Osteocyte (in vitro differentiated cells): ENCODE measurements around the gene HDGF. TPM values are rescaled to one million over a fixed set of nuclear protein-coding genes. Genes with fewer than 3 reads are reported as not detected.

Experiments used
- DNase-seq: peaks from one replicate; pipeline ENCODE4 v3.0.0; 2021; ENCODE audit warnings: mixed read lengths; ENCODE audit not compliant: unreplicated experiment; ENCODE audit errors: extremely low spot score
- H3K27ac Mint-ChIP-seq: one replicate; pipeline ENCODE4 v1.8.0; 2021; ENCODE audit warnings: mild to moderate bottlenecking, mixed read lengths; ENCODE audit not compliant: unreplicated experiment
- H3K27me3 Mint-ChIP-seq: one replicate; pipeline ENCODE4 v1.8.0; 2021; ENCODE audit warnings: mixed read lengths; ENCODE audit not compliant: unreplicated experiment
- H3K36me3 Mint-ChIP-seq: one replicate; pipeline ENCODE4 v1.8.0; 2021; ENCODE audit warnings: mixed read lengths; ENCODE audit not compliant: unreplicated experiment
- H3K4me1 Mint-ChIP-seq: one replicate; pipeline ENCODE4 v1.8.0; 2021; ENCODE audit warnings: mixed read lengths; ENCODE audit not compliant: unreplicated experiment
- H3K4me3 Mint-ChIP-seq: one replicate; pipeline ENCODE4 v1.8.0; 2021; ENCODE audit warnings: mild to moderate bottlenecking, moderate library complexity, mixed read lengths; ENCODE audit not compliant: unreplicated experiment
- H3K9me3 Mint-ChIP-seq: one replicate; pipeline ENCODE4 v1.8.0; 2021; ENCODE audit warnings: mixed read lengths; ENCODE audit not compliant: unreplicated experiment
- total RNA-seq: library from RNA; stranded (reverse); gene quantifications from 2 replicates; pipeline ENCODE4 v1.2.1, GENCODE V29; 2021
- TF ChIP-seq, protein P1 (sequence below): fragments of 200-600 bp; sonication (generic); IDR thresholded peaks from 2 replicates; pipeline ENCODE4 v1.5.0; 2021; ENCODE audit warnings: antibody characterized with exemption, mild to moderate bottlenecking, moderate library complexity

Gene HDGF
- total RNA-seq, 1 donor from 2014 or later, result 213 TPM

DNA sequence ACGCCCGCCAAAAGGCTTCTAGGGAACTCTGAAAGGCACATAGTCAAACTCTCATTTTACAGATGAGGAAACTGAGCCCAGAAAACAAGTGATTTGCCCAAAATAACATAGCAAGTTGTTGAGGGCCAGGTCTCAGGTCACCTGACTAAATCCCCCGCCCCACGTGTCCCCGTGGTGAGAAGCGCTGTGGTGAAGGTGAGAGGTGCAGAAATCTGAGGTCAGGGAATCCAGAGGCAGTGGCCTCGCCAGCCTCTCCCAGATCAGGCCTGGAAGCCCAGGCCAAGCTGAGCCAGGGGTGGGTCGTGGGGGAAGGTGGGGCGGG lies 5.1 kb downstream of the HDGF start:
- Mint-ChIP-seq H3K27ac (peak overlapping the region; percentile 100), H3K27me3 (no peaks in the 10 kb centered on the region), H3K4me3 (peak overlapping the region; percentile 88), H3K4me1 (peaks cover 60% of the 10 kb centered on the region), H3K9me3 (no peaks in the 10 kb centered on the region), H3K36me3 (peaks cover 16% of the 10 kb centered on the region)
- no peak for DNase-seq
- TF ChIP-seq, protein P1, sequence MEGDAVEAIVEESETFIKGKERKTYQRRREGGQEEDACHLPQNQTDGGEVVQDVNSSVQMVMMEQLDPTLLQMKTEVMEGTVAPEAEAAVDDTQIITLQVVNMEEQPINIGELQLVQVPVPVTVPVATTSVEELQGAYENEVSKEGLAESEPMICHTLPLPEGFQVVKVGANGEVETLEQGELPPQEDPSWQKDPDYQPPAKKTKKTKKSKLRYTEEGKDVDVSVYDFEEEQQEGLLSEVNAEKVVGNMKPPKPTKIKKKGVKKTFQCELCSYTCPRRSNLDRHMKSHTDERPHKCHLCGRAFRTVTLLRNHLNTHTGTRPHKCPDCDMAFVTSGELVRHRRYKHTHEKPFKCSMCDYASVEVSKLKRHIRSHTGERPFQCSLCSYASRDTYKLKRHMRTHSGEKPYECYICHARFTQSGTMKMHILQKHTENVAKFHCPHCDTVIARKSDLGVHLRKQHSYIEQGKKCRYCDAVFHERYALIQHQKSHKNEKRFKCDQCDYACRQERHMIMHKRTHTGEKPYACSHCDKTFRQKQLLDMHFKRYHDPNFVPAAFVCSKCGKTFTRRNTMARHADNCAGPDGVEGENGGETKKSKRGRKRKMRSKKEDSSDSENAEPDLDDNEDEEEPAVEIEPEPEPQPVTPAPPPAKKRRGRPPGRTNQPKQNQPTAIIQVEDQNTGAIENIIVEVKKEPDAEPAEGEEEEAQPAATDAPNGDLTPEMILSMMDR, result no peak

DNA sequence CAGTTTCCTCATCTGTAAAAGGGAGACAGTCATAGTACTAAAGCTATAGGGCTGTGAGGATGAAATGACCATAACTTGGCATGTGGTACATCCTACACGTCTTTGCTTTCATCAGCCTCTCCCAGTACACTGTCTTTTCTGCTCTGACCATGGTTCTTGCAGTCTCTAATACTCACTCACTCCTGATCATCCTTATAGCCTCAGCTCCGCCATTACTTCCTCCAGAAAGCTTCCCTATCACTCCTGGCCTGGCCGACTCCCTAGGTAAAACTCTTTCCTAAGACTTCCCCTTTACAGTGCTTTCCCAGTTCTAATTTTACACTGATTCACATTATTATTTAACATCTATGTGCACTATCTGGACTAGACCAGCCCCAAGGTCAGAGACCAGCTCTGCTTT lies 5.6 kb downstream of the HDGF start:
- no peaks in the 10 kb centered on the region for H3K27me3 Mint-ChIP-seq
- DNase-seq, result no peak
- peaks cover 64% of the 10 kb centered on the region for H3K4me1 Mint-ChIP-seq
- H3K36me3 Mint-ChIP-seq, result peaks cover 17% of the 10 kb centered on the region
- H3K27ac Mint-ChIP-seq, result peak overlapping the region; percentile 100
- no peaks in the 10 kb centered on the region for H3K9me3 Mint-ChIP-seq
- peak overlapping the region; percentile 88 for H3K4me3 Mint-ChIP-seq
- TF ChIP-seq, protein P1, result no peak

DNA sequence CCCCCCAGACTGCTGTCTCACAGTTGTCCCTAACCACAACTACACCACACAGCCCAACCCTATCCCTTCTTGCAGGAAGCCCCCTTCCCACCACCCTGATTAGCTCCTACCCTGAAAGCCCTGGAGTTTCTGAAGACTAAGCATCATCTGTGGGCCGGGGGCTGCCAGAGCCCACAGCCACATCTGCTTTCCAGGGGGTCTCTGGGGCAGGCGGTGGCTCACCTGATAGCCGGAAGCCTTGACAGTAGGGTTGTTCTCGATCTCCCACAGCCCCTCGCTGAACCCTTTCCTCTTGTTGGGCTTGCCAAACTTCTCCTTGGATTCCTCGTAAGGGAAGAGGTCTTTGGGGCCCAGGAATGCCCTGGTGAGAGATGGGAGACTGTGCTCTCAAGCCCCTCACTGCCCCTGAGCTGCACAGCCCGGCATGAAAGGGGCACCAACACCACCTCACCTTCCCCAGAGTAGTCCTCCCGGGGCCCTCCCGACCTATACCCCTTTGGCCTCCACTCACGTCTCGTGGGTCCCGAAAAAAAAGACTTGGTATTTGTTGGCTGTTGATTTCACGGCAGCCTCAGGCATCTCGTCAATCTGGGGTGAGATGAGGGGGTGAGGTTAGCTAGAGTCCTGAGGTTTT lies 6.6 kb downstream of the HDGF start:
- no peak for DNase-seq
- H3K4me3 Mint-ChIP-seq, result no peak overlapping the region
- no peaks in the 10 kb centered on the region for H3K27me3 Mint-ChIP-seq
- peaks cover 66% of the 10 kb centered on the region for H3K4me1 Mint-ChIP-seq
- TF ChIP-seq, protein P1, result no peak
- peak overlapping the region; percentile 100 for H3K27ac Mint-ChIP-seq
- H3K36me3 Mint-ChIP-seq, result peaks cover 17% of the 10 kb centered on the region
- H3K9me3 Mint-ChIP-seq, result no peaks in the 10 kb centered on the region

DNA sequence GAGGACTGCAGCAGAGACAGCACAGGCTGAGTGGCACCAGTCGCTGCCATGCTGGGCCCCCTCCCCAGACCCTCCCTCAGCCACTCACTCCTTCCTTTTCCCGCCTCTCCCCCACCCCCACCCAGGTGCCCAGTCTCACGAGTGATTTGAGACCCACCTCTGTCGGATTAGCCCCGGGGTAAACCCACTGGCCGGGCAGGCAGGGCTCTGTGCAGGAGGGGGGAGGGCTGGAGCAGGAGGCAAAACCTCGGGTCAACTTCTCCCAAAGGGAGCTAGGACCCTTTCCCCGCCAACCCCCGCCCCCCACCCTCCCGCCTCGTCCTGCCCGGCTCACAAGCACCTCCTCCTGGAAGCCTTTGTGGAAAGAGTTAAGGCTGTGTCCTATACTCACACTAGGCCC lies 7.1 kb downstream of the HDGF start:
- H3K4me3 Mint-ChIP-seq, result no peak overlapping the region
- peaks cover 61% of the 10 kb centered on the region for H3K4me1 Mint-ChIP-seq
- no peaks in the 10 kb centered on the region for H3K27me3 Mint-ChIP-seq
- H3K27ac Mint-ChIP-seq, result peak overlapping the region; percentile 100
- TF ChIP-seq, protein P1, result no peak
- no peak for DNase-seq
- H3K9me3 Mint-ChIP-seq, result no peaks in the 10 kb centered on the region
- peaks cover 17% of the 10 kb centered on the region for H3K36me3 Mint-ChIP-seq

DNA sequence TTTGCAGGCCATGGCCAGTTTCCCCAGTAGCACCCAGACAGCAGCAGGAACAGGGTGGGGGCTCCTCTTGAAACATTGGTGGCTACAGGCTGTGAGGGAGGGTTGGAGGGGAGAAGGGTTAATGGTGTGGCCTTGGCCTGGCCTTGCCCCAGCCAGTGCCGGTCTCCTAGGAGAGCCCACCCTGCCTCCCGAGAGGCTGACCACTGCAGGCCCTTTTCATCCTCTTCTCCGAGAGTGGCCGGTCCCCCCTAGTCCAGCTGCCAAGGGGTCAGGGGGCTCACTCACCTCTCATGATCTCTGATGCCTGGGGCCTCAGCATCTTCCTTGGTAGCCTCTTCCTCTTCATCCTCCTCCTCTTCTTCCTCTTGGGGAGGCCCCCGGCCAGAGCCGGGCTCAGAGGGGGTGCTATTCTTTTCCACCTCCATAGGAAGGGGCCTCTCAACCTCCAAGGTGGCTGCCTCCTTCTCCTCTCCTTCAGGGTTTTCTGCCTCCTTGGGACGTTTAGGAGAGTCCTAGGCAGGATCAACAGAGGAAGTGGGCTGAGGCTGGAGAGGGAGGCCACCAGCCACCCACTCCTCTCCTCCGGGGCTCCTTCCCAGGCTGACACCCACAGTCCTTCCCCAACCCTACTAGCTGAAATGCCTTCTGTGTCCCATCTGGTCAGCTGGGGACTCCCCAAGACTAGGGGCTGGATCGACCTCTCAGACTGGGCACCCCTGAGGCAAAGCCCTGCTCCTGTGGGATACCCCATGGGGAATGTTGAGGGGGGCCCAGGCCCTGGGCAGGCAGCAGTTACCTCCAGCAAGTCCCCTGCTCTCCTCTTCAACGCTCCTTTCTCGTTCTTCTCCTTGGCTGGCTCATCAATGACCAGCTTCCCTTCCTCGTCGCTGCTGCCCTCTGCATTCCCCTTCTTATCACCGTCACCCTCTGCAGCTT lies 7.8 kb downstream of the HDGF start:
- TF ChIP-seq, protein P1, result no peak
- Mint-ChIP-seq H3K27me3 (no peaks in the 10 kb centered on the region), H3K4me3 (no peak overlapping the region), H3K36me3 (peaks cover 17% of the 10 kb centered on the region), H3K27ac (peak overlapping the region; percentile 27), H3K9me3 (no peaks in the 10 kb centered on the region), H3K4me1 (peaks cover 55% of the 10 kb centered on the region)
- no peak for DNase-seq
